HFFc6 (cell line): ENCODE results near the gene GALNT5. TPM values are rescaled to one million over a fixed set of nuclear protein-coding genes. Genes with fewer than 3 reads are reported as not detected.
"Not testable (repeated sequence)": the region's sequence is repeated elsewhere in the genome, so short reads cannot be mapped to it uniquely, and the experiment has no call there.

Experiments used
- DNase-seq: peaks from one replicate; pipeline ENCODE4 v3.0.0-alpha.2; 2018
- H3K27ac Mint-ChIP-seq: 2 replicates; pipeline ENCODE4 v1.8.0; 2020; ENCODE audit warnings: mild to moderate bottlenecking, mixed read lengths
- H3K27me3 Mint-ChIP-seq: 2 replicates; pipeline ENCODE4 v1.8.0; 2021; ENCODE audit warnings: mild to moderate bottlenecking, moderate library complexity, mixed read lengths; ENCODE audit not compliant: insufficient read depth
- H3K36me3 Mint-ChIP-seq: 2 replicates; pipeline ENCODE4 v1.8.0; 2021; ENCODE audit warnings: low read depth, mixed read lengths
- H3K4me1 Mint-ChIP-seq: 2 replicates; pipeline ENCODE4 v1.8.0; 2020; ENCODE audit warnings: low read depth, mixed read lengths
- H3K4me3 Mint-ChIP-seq: 2 replicates; pipeline ENCODE4 v1.8.0; 2020; ENCODE audit warnings: mild to moderate bottlenecking, moderate library complexity, mixed read lengths
- H3K9me3 Mint-ChIP-seq: 2 replicates; pipeline ENCODE4 v1.8.0; 2020; ENCODE audit warnings: mild to moderate bottlenecking, mixed read lengths
- total RNA-seq, 6 experiments: library from RNA; stranded (reverse); fragmentation: NEBNext Ultra II Directional; extraction: Animal tissue kit (Norgen Biotek cat#: 25700); gene quantifications; 2 replicates in 1 of 6; 3 replicates in 5 of 6; pipeline ENCODE4 v1.2.3, GENCODE V29; 2021
- TF ChIP-seq, protein P1 (sequence below): fragments of 200-600 bp; sonication (generic); IDR thresholded peaks from 2 replicates; pipeline ENCODE4 v1.5.0; 2021; ENCODE audit warnings: antibody characterized with exemption, mild to moderate bottlenecking

Gene GALNT5
- total RNA-seq, 6 experiments from 2014 or later, result 27.6 to 70.0 (median 63.0) TPM

DNA sequence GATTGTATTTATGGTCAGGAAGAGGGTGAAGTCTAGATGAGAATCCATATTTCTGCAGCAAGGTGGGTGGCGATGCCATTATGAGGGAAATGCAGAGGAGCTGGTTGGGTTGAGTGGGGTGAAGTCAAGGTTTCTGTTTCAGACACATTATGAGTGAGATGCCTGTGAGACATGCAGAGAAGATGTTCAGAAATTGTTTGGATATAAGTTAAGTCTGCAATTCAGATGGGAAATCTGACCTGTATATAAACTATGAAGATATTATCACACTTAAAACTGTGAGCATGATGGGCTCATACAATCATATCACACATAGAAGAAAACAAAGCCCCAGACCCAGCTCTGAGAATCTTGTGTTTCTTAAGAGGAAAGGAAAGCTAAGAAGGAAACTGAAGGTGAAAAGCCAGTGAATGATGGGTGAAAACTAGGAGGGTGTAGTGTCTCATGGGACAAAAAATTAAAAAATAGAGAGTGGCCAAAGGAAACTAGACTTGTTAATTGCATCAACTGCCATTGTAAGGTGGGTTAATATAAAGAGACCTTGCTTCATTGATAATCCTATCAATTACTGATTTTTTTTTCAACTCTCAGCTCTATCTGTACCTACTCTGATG is 14.2 kb downstream of the GALNT5 start:
- Mint-ChIP-seq H3K27me3 (no peaks in the 10 kb centered on the region), H3K27ac (no peak overlapping the region), H3K4me3 (no peak overlapping the region), H3K36me3 (peaks cover 37% of the 10 kb centered on the region), H3K9me3 (peaks cover 7% of the 10 kb centered on the region; the same call in 1 of the 2 replicates), H3K4me1 (no peaks in the 10 kb centered on the region)
- TF ChIP-seq, protein P1, sequence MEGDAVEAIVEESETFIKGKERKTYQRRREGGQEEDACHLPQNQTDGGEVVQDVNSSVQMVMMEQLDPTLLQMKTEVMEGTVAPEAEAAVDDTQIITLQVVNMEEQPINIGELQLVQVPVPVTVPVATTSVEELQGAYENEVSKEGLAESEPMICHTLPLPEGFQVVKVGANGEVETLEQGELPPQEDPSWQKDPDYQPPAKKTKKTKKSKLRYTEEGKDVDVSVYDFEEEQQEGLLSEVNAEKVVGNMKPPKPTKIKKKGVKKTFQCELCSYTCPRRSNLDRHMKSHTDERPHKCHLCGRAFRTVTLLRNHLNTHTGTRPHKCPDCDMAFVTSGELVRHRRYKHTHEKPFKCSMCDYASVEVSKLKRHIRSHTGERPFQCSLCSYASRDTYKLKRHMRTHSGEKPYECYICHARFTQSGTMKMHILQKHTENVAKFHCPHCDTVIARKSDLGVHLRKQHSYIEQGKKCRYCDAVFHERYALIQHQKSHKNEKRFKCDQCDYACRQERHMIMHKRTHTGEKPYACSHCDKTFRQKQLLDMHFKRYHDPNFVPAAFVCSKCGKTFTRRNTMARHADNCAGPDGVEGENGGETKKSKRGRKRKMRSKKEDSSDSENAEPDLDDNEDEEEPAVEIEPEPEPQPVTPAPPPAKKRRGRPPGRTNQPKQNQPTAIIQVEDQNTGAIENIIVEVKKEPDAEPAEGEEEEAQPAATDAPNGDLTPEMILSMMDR, result no peak
- DNase-seq, result no peak

DNA sequence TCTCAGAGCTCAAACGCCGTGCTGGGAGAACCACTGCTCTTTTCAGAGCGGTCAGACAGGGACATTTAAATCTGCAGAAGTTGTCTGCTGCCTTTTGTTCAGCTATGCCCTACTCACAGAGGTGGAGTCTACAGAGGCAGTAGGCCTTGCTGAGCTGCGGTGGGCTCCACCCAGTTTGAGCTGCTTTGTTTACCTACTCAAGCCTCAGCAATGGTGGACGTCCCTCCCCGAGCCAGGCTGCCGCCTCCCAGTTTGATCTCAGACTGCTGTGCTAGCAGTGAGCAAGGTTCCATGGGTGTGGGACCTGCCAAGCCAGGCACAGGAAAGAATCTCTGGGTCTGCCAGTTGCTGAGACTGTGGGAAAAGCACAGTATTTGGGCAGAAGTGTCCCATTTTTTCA is 21.8 kb downstream of the GALNT5 start:
- peaks cover 37% of the 10 kb centered on the region for H3K36me3 Mint-ChIP-seq
- DNase-seq, H3K4me3 Mint-ChIP-seq, H3K27me3 Mint-ChIP-seq, H3K4me1 Mint-ChIP-seq, H3K9me3 Mint-ChIP-seq, H3K27ac Mint-ChIP-seq: not testable (repeated sequence)

DNA sequence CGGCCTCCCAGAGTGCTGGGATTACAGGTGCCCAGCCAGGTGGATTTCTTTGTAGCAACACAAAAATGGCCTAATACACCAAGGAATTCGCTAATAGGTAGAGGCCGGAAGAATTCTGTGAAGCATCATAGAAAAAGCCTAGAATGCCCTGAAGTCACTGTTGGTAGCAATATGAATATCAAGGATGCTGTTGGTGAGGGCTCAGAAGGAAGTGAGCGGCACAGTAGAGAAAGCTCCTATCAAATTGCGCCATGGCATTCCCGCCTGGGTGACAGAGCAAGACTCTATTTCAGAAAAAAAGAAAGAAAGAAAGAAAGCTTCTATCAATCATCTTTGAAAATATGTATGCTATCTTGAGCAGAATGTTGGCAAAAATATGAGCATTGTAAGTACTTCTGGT is 23.8 kb downstream of the GALNT5 start:
- TF ChIP-seq, protein P1, result no peak
- no peaks in the 10 kb centered on the region for H3K4me1 Mint-ChIP-seq
- no peak overlapping the region for H3K27ac Mint-ChIP-seq
- H3K9me3 Mint-ChIP-seq, result no peaks in the 10 kb centered on the region
- no peak for DNase-seq
- H3K4me3 Mint-ChIP-seq, result no peak overlapping the region
- H3K36me3 Mint-ChIP-seq, result peaks cover 38% of the 10 kb centered on the region
- H3K27me3 Mint-ChIP-seq, result no peaks in the 10 kb centered on the region

DNA sequence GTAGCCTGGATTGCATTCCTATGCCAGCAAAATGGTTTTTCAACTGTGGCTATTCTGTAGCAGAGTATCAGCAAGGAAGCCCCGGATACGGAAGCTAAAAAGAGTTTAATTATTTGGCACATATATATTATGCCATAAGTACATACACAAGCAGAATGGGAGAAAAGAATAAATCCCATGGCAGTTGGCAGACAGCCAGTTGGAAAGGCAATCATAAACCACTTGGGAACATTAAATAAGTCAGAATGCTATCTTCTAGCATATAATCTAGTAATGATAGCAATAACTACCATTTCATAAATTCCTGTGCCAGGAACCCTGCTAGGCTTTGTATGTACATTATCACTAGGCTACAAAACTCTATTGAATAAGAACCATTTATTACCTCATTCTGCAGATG is 26.0 kb downstream of the GALNT5 start:
- no peaks in the 10 kb centered on the region for H3K27me3 Mint-ChIP-seq
- no peak overlapping the region for H3K4me3 Mint-ChIP-seq
- DNase-seq, result no peak
- H3K27ac Mint-ChIP-seq, result no peak overlapping the region
- no peaks in the 10 kb centered on the region for H3K4me1 Mint-ChIP-seq
- H3K9me3 Mint-ChIP-seq, result no peaks in the 10 kb centered on the region
- TF ChIP-seq, protein P1, result no peak
- peaks cover 37% of the 10 kb centered on the region for H3K36me3 Mint-ChIP-seq

DNA sequence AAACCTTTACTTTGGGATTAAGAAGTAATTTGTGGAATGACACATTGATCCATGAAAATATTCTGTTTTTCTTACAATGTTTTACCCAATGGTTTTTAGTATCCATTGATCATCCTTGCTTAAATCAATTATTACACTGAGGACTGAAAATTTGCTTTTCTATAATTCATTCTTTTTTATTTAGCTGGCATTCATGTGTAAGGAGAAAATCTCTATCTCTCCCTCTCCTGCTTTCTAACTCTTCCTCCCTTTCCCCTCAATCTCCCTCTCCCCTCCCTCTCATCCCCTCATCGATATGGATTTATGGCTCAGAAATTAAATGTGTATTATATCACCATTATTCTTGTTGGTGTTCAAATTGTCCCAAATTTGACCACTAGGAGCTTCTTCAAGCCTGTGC is 29.7 kb downstream of the GALNT5 start:
- peaks cover 16% of the 10 kb centered on the region; the same call in 1 of the 2 replicates for H3K36me3 Mint-ChIP-seq

DNA sequence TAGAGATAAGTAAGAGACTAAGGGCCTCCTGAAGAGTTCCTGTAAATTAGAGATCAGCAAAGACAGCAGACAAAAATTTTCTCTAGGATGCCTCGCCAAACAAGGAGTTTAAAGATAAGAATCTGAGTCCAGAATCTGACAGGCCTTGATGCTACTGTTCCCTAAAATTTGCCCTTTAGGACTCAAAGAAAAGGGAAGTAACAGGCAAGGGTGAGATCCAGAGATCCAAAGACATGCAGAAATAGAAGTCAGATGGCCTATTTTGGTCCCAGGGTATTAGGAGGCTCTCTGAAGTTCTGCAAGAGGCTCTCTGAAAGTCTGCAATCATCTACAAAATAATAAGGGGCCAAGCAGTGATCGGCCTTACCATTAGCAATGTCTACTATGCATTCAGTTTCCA is 33.0 kb downstream of the GALNT5 start:
- Mint-ChIP-seq H3K36me3 (peaks cover 8% of the 10 kb centered on the region; the same call in 1 of the 2 replicates), H3K4me3 (no peak overlapping the region), H3K4me1 (peaks cover 9% of the 10 kb centered on the region), H3K27ac (no peak overlapping the region), H3K9me3 (no peaks in the 10 kb centered on the region), H3K27me3 (peaks cover 2% of the 10 kb centered on the region; the same call in 1 of the 2 replicates)
- TF ChIP-seq, protein P1, result no peak
- DNase-seq, result no peak

More for the DNA sequence above, 29.7 kb downstream of the GALNT5 start:
- H3K4me1 Mint-ChIP-seq, result peaks cover 9% of the 10 kb centered on the region
- TF ChIP-seq, protein P1, result no peak; the same call in 1 of the 2 replicates
- no peak overlapping the region for H3K27ac Mint-ChIP-seq
- no peak for DNase-seq
- H3K4me3 Mint-ChIP-seq, result no peak overlapping the region
- H3K9me3 Mint-ChIP-seq, result no peaks in the 10 kb centered on the region
- H3K27me3 Mint-ChIP-seq, result peaks cover 1% of the 10 kb centered on the region; the same call in 1 of the 2 replicates
